Measurements from ENCODE around the gene RGS11. TPM values are rescaled to one million over a fixed set of nuclear protein-coding genes. Genes with fewer than 3 reads are reported as not detected.

Gene RGS11
- total RNA-seq, 2 experiments from 2014 or later: not detected

DNA sequence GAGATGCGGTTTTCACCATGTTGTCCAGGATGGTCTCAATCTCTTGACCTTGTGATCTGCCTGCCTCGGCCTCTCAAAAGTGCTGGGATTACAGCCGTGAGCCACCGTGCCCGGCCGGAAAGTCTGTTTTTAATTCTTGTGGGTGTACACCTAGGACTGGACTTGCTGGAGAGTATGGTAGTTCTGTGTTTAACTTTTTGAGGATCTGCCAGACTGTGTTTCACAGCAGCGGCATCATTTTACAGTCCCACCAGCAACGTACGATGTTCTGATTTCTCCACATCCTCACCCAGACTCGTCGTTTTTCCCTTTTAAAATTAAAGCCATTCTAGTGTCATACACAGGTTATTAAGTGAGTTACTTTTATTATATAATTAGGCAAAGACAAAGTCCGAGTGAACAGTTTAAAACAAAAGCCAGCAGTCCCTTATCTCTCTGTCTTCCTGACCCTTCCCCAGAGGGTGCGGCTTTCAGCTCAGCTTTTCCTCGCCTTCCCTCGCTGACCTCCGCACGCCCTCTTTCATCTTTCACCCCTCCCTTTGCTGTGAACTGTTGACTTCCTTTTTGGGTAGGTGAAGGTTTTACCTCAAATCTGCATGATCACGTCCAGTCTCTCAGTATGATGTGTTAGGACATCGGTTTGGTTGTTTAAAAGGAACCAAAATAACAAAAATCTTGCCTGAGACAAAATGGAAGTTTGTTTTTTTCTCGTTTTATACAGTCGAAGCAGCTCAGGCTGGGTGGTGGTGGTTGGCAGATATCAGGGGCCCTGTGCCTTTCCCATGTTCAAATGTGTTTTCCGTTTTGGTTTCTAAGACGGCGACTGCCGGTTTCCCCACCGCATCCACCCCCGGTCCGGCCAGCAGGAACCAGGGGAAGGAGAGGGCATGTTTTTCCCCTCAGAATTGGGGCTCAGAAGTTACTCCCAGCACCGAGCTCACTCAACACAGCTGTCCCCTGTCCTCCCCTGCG, 23.1 kb downstream of the RGS11 start:
- Histone ChIP-seq H2AFZ (ENCODE audit: low read length) (no peak overlapping the region), H3K4me3 (ENCODE audit: low read depth, low read length, poor library complexity, severe bottlenecking) (no peak overlapping the region), H4K20me1 (ENCODE audit: insufficient read depth, low read length) (no peaks in the 10 kb centered on the region), H3K4me2 (ENCODE audit: low read length) (no peak overlapping the region), H3K9me3 (ENCODE audit: low read length) (no peaks in the 10 kb centered on the region), H3K36me3 (ENCODE audit: insufficient read depth, low read length) (no peaks in the 10 kb centered on the region), H3K79me2 (ENCODE audit: insufficient read depth, low read depth, low read length) (no peaks in the 10 kb centered on the region), H3K9me2 (ENCODE audit: insufficient read depth, low read length) (no peaks in the 10 kb centered on the region), H3K27ac (ENCODE audit: low read depth, low read length, poor library complexity, severe bottlenecking) (no peak overlapping the region), H3K4me1 (ENCODE audit: insufficient read depth, low read length, poor library complexity, severe bottlenecking) (no peaks in the 10 kb centered on the region)
- BruUV-seq (replicated peaks): no TSS peak
- TF ChIP-seq, protein P1, sequence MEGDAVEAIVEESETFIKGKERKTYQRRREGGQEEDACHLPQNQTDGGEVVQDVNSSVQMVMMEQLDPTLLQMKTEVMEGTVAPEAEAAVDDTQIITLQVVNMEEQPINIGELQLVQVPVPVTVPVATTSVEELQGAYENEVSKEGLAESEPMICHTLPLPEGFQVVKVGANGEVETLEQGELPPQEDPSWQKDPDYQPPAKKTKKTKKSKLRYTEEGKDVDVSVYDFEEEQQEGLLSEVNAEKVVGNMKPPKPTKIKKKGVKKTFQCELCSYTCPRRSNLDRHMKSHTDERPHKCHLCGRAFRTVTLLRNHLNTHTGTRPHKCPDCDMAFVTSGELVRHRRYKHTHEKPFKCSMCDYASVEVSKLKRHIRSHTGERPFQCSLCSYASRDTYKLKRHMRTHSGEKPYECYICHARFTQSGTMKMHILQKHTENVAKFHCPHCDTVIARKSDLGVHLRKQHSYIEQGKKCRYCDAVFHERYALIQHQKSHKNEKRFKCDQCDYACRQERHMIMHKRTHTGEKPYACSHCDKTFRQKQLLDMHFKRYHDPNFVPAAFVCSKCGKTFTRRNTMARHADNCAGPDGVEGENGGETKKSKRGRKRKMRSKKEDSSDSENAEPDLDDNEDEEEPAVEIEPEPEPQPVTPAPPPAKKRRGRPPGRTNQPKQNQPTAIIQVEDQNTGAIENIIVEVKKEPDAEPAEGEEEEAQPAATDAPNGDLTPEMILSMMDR (conservative IDR thresholded peaks at IDR 0.05; ENCODE audit: low read length): no peak
- no peak for TF ChIP-seq EZH2phosphoT487 (IDR thresholded peaks at IDR 0.05; ENCODE audit: borderline replicate concordance, low read depth, low read length)
- CTCF ChIA-PET (ENCODE audit: unreplicated experiment): no interaction called here
- intact Hi-C loops (cut with micrococcal nuclease; ENCODE audit: unreplicated experiment): no loop called here
- POLR2A ChIA-PET: no interaction called here
- DNase-seq (ENCODE audit: low spot score): no peak

DNA sequence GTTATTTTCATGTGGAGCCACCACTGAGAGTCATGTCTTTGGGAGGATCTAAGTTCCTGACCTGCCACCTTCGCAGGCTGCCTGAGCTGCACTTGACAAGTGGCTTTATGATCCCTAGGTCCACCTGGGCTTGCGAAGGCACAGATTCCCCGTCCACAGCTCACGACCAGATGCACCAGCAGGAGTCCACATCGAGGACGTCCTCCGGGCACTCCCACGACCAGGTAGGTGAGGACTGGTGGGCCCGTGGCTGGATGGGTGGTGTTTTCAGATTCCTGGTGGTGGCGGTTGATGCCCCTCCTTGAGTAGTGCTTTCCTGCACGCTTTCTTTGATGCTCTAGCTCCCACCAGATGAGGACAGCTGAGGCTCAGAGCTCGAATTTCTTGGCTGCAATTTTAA, 26.3 kb downstream of the RGS11 start:
- no peaks in the 10 kb centered on the region for H3K9me2 ChIP-seq (ENCODE audit: insufficient read depth, low read length)
- no TSS peak for BruUV-seq (replicated peaks)
- H3K4me1 ChIP-seq (ENCODE audit: insufficient read depth, low read length, poor library complexity, severe bottlenecking): no peaks in the 10 kb centered on the region
- no peak overlapping the region for H3K27ac ChIP-seq (ENCODE audit: low read depth, low read length, poor library complexity, severe bottlenecking)
- ChIA-PET CTCF (ENCODE audit: unreplicated experiment) (no interaction called here), POLR2A (no interaction called here)
- no peaks in the 10 kb centered on the region for H3K79me2 ChIP-seq (ENCODE audit: insufficient read depth, low read depth, low read length)
- TF ChIP-seq EZH2phosphoT487 (IDR thresholded peaks at IDR 0.05; ENCODE audit: borderline replicate concordance, low read depth, low read length): no peak
- TF ChIP-seq, protein P1 (conservative IDR thresholded peaks at IDR 0.05; ENCODE audit: low read length): no peak
- H3K4me3 ChIP-seq (ENCODE audit: low read depth, low read length, poor library complexity, severe bottlenecking): no peak overlapping the region
- no peak for DNase-seq (ENCODE audit: low spot score)
- no peaks in the 10 kb centered on the region for H3K9me3 ChIP-seq (ENCODE audit: low read length)
- H2AFZ ChIP-seq (ENCODE audit: low read length): no peak overlapping the region
- H4K20me1 ChIP-seq (ENCODE audit: insufficient read depth, low read length): no peaks in the 10 kb centered on the region
- intact Hi-C loops (cut with micrococcal nuclease; ENCODE audit: unreplicated experiment): no loop called here
- H3K36me3 ChIP-seq (ENCODE audit: insufficient read depth, low read length): no peaks in the 10 kb centered on the region
- no peak overlapping the region for H3K4me2 ChIP-seq (ENCODE audit: low read length)

DNA sequence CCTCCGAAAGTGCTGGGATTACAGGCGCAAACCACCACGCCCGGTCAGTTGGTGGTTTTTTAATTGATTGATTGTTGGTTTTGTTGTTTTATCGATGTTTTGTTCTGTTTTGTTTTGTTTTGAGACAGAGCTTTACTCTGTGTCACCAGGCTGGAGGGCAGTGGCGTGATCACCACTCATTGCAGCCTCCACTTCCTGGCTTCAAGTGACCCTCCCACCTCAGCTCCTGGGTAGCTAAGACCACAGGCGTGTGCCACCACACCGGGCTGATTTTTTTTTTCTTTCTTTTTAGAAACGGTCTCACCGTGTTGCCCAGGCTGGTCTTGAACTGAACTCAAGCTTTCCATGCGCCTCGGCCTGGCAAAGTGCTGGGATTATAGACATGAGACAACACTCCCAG, 28.7 kb downstream of the RGS11 start:
- H2AFZ ChIP-seq (ENCODE audit: low read length): no peak overlapping the region
- no peaks in the 10 kb centered on the region for H4K20me1 ChIP-seq (ENCODE audit: insufficient read depth, low read length)
- ChIA-PET CTCF (ENCODE audit: unreplicated experiment) (no interaction called here), POLR2A (no interaction called here)
- no peak for DNase-seq (ENCODE audit: low spot score)
- H3K9me3 ChIP-seq (ENCODE audit: low read length): no peaks in the 10 kb centered on the region
- TF ChIP-seq, protein P1 (conservative IDR thresholded peaks at IDR 0.05; ENCODE audit: low read length): no peak
- no peak for TF ChIP-seq EZH2phosphoT487 (IDR thresholded peaks at IDR 0.05; ENCODE audit: borderline replicate concordance, low read depth, low read length)
- intact Hi-C loops (cut with micrococcal nuclease; ENCODE audit: unreplicated experiment): no loop called here
- no peak overlapping the region for H3K4me2 ChIP-seq (ENCODE audit: low read length)
- H3K4me1 ChIP-seq (ENCODE audit: insufficient read depth, low read length, poor library complexity, severe bottlenecking): peaks cover 9% of the 10 kb centered on the region
- no peak overlapping the region for H3K27ac ChIP-seq (ENCODE audit: low read depth, low read length, poor library complexity, severe bottlenecking)
- no peaks in the 10 kb centered on the region for H3K36me3 ChIP-seq (ENCODE audit: insufficient read depth, low read length)
- no peaks in the 10 kb centered on the region for H3K9me2 ChIP-seq (ENCODE audit: insufficient read depth, low read length)
- no peaks in the 10 kb centered on the region for H3K79me2 ChIP-seq (ENCODE audit: insufficient read depth, low read depth, low read length)
- H3K4me3 ChIP-seq (ENCODE audit: low read depth, low read length, poor library complexity, severe bottlenecking): no peak overlapping the region
- BruUV-seq (replicated peaks): no TSS peak
